NB4 (cell line): ENCODE measurements around the gene OR2S2.

ENCODE experiments used
- MYC ChIP-seq: IDR thresholded peaks from 2 replicates; pipeline ENCODE4 v1.6.1; 2011; ENCODE audit warnings: low read depth, low read length
- POLR2A ChIP-seq: IDR thresholded peaks from 2 replicates; pipeline ENCODE4 v1.6.1; 2011; ENCODE audit warnings: mild to moderate bottlenecking; ENCODE audit not compliant: insufficient read length; ENCODE audit errors: extremely low read depth
- TF ChIP-seq, protein P1 (sequence below): IDR thresholded peaks from one replicate; pipeline ENCODE4 v1.5.1; 2012; ENCODE audit warnings: low read depth, low read length
- TF ChIP-seq, protein P2 (sequence below): IDR thresholded peaks from 2 replicates; pipeline ENCODE4 v1.6.1; 2011; ENCODE audit warnings: low read depth, low read length

DNA sequence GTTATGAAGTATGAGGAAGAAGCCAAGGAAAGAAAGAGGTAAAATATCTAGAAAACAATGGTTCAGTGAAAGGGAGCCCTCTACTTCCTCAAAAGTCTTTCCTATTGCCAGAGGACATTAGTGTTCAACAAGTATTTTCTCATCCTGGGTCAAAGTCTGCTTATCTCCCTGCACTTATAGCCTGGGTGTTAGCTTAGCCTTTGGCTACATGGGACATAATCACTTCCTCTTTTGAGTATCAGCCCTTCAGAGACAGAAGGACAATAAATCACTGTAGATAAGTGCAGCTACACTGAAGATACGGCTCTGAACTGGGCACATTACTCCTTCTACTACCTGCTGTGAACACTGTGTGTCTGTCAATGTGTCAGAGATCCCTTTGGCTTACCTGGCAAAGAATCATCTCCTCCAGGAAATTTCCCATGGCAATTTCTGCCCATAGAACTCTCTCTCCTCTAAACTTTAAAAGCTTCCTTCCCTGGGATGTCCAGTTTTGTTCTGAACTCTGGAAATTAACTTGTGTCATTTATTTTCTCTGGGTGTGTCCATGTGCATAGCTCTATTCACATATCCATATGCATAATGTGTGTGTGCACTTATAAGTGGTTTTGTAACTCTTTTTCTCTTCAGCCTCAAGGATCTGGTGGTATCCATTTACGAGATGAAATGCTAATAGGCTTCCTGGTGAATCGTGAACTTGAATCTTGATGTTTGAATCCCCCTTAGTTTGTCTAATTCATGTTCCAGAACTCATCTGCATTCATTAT is 48.8 kb upstream of the OR2S2 start:
- TF ChIP-seq, protein P1, sequence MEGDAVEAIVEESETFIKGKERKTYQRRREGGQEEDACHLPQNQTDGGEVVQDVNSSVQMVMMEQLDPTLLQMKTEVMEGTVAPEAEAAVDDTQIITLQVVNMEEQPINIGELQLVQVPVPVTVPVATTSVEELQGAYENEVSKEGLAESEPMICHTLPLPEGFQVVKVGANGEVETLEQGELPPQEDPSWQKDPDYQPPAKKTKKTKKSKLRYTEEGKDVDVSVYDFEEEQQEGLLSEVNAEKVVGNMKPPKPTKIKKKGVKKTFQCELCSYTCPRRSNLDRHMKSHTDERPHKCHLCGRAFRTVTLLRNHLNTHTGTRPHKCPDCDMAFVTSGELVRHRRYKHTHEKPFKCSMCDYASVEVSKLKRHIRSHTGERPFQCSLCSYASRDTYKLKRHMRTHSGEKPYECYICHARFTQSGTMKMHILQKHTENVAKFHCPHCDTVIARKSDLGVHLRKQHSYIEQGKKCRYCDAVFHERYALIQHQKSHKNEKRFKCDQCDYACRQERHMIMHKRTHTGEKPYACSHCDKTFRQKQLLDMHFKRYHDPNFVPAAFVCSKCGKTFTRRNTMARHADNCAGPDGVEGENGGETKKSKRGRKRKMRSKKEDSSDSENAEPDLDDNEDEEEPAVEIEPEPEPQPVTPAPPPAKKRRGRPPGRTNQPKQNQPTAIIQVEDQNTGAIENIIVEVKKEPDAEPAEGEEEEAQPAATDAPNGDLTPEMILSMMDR, result no peak
- TF ChIP-seq POLR2A (no peak), MYC (no peak)
- TF ChIP-seq, protein P2, sequence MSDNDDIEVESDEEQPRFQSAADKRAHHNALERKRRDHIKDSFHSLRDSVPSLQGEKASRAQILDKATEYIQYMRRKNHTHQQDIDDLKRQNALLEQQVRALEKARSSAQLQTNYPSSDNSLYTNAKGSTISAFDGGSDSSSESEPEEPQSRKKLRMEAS, result no peak
